IMR-90 (cell line): ENCODE results near the gene ANK3. TPM values are rescaled to one million over a fixed set of nuclear protein-coding genes. Genes with fewer than 3 reads are reported as not detected.

ENCODE experiments used
- ATAC-seq: fragments of 200-7000 bp; cut with Tn5 transposase; 2 replicates; pipeline ENCODE4 v1.9.1; 2020; ENCODE audit warnings: low read depth, mild to moderate bottlenecking, moderate library complexity
- BruUV-seq: library from RNA; stranded (reverse); fragments of 400-500 nt; replicated peaks from 2 replicates; lab custom pipeline; 2021; lab: Mats Ljungman, UMichigan
- CTCF ChIA-PET: fragments of 300-600 bp; formaldehyde crosslinking; extraction: SDS; loops from one replicate; lab custom pipeline; 2021; ENCODE audit warnings: antibody characterized with exemption; lab: Yijun Ruan, JAX
- POLR2A ChIA-PET: fragments of 300-600 bp; sonication (Branson Sonifier 250); formaldehyde crosslinking; loops from one replicate; lab custom pipeline; 2022; ENCODE audit warnings: antibody characterized with exemption; ENCODE audit not compliant: unreplicated experiment; lab: Charles Lee
- DNase-seq: peaks from one replicate; pipeline ENCODE4 v3.0.0; 2013
- H2AFZ ChIP-seq: replicated peaks from 2 replicates; pipeline ENCODE3; 2013; ENCODE audit warnings: low read length, mild to moderate bottlenecking; ENCODE audit not compliant: poor library complexity
- H2AK5ac ChIP-seq: 2 replicates; pipeline ENCODE4 v1.6.1; 2013; ENCODE audit warnings: low read depth, low read length, inconsistent platforms
- H2AK9ac ChIP-seq: replicated peaks from 2 replicates; pipeline ENCODE3; 2013; ENCODE audit warnings: mild to moderate bottlenecking, low read depth, low read length, moderate library complexity; ENCODE audit not compliant: poor library complexity
- H2BK120ac ChIP-seq: 2 replicates; pipeline ENCODE4 v1.6.1; 2013; ENCODE audit warnings: low read depth, low read length, inconsistent platforms
- H2BK15ac ChIP-seq: 3 replicates; pipeline ENCODE4 v1.6.1; 2013; ENCODE audit warnings: low read depth, low read length, inconsistent platforms
- H2BK20ac ChIP-seq: 2 replicates; pipeline ENCODE4 v1.6.1; 2013; ENCODE audit warnings: low read depth, mild to moderate bottlenecking, inconsistent platforms, low read length, moderate library complexity
- H2BK5ac ChIP-seq: 2 replicates; pipeline ENCODE4 v1.6.1; 2013; ENCODE audit warnings: mild to moderate bottlenecking, low read depth, low read length, inconsistent platforms; ENCODE audit not compliant: poor library complexity, severe bottlenecking
- H3K14ac ChIP-seq: replicated peaks from 2 replicates; pipeline ENCODE4 v1.6.1; 2013; ENCODE audit warnings: low read depth, low read length, inconsistent platforms
- H3K18ac ChIP-seq: 2 replicates; pipeline ENCODE4 v1.6.1; 2013; ENCODE audit warnings: low read depth, low read length, control low read depth
- H3K23ac ChIP-seq: 2 replicates; pipeline ENCODE4 v1.6.1; 2013; ENCODE audit warnings: low read depth, low read length, inconsistent platforms
- H3K27ac ChIP-seq: 2 replicates; pipeline ENCODE4 v1.5.1; 2013; ENCODE audit warnings: mild to moderate bottlenecking, control low read depth, low read length; ENCODE audit not compliant: insufficient read depth
- H3K27me3 ChIP-seq: 2 replicates; pipeline ENCODE4 v1.6.1; 2013; ENCODE audit warnings: low read length; ENCODE audit not compliant: control insufficient read depth, insufficient read depth
- H3K36me3 ChIP-seq: 2 replicates; pipeline ENCODE4 v1.6.1; 2013; ENCODE audit warnings: low read length, mixed read lengths; ENCODE audit not compliant: control insufficient read depth, insufficient read depth
- H3K4ac ChIP-seq: 2 replicates; pipeline ENCODE4 v1.6.1; 2013; ENCODE audit warnings: low read depth, low read length, inconsistent platforms
- H3K4me1 ChIP-seq: 2 replicates; pipeline ENCODE4 v1.6.1; 2013; ENCODE audit warnings: low read length, mixed read lengths; ENCODE audit not compliant: control insufficient read depth, insufficient read depth
- H3K4me2 ChIP-seq: 2 replicates; pipeline ENCODE4 v1.6.1; 2013; ENCODE audit warnings: low read depth, mild to moderate bottlenecking, control low read depth, low read length, moderate library complexity
- H3K4me3 ChIP-seq: 2 replicates; pipeline ENCODE4 v1.5.1; 2013; ENCODE audit warnings: low read depth, mild to moderate bottlenecking, control low read depth, low read length, moderate library complexity; ENCODE audit not compliant: insufficient read depth
- H3K56ac ChIP-seq: 2 replicates; pipeline ENCODE4 v1.6.1; 2013; ENCODE audit warnings: low read length, inconsistent platforms; ENCODE audit not compliant: insufficient read depth; ENCODE audit errors: extremely low read depth
- H3K79me1 ChIP-seq, 2 experiments: 2 replicates each; pipeline ENCODE4 v1.6.1; 2013; ENCODE audit warnings: low read length in 2 of 2, inconsistent platforms in 1 of 2, low read depth in 1 of 2
- H3K9ac ChIP-seq: 2 replicates; pipeline ENCODE4 v1.6.1; 2013; ENCODE audit warnings: low read depth, low read length, control low read depth
- H3K9me1 ChIP-seq: 2 replicates; pipeline ENCODE4 v1.6.1; 2013; ENCODE audit warnings: low read length, inconsistent platforms; ENCODE audit not compliant: insufficient read depth
- H3K9me3 ChIP-seq: 2 replicates; pipeline ENCODE4 v1.6.1; 2013; ENCODE audit warnings: low read length; ENCODE audit not compliant: control insufficient read depth, insufficient read depth
- H4K20me1 ChIP-seq: 2 replicates; pipeline ENCODE4 v1.6.1; 2013; ENCODE audit warnings: low read length, inconsistent platforms; ENCODE audit not compliant: insufficient read depth
- H4K5ac ChIP-seq: 2 replicates; pipeline ENCODE4 v1.6.1; 2013; ENCODE audit warnings: mild to moderate bottlenecking, low read depth, low read length, control low read depth
- H4K8ac ChIP-seq, 2 experiments: 2 replicates each; pipeline ENCODE4 v1.6.1; 2013; ENCODE audit warnings: low read depth in 2 of 2, low read length in 2 of 2, control low read depth in 1 of 2, inconsistent platforms in 1 of 2
- H4K91ac ChIP-seq: 2 replicates; pipeline ENCODE4 v1.6.1; 2013; ENCODE audit warnings: low read depth, low read length, inconsistent platforms; ENCODE audit not compliant: insufficient read depth
- CEBPB ChIP-seq: IDR thresholded peaks from 2 replicates; pipeline ENCODE4 v1.6.1; 2012; ENCODE audit warnings: low read depth, low read length, improper control_type of control experiment
- CHD1 ChIP-seq: IDR thresholded peaks from 2 replicates; pipeline ENCODE4 v1.6.1; 2012; ENCODE audit warnings: low read depth, low read length, improper control_type of control experiment
- MXI1 ChIP-seq: IDR thresholded peaks from 2 replicates; pipeline ENCODE4 v1.6.1; 2012; ENCODE audit warnings: low read depth, mild to moderate bottlenecking, low read length, moderate library complexity, borderline replicate concordance
- NFE2L2 ChIP-seq: fragments of 150-350 bp; IDR thresholded peaks from 2 replicates; pipeline ENCODE4 v1.6.1; 2016; ENCODE audit warnings: low read depth, mild to moderate bottlenecking, low read length
- SMC3 ChIP-seq: fragments of 150-350 bp; IDR thresholded peaks from 2 replicates; pipeline ENCODE4 v1.6.1; 2016; ENCODE audit warnings: low read depth, mild to moderate bottlenecking, antibody characterized with exemption, low read length, moderate library complexity
- WGBS, 2 experiments: methylation state at CpG; one replicate each; pipeline versions ENCODE4 v1.1.5 to v1.1.7; 2013; ENCODE audit warnings: missing lambda C conversion rate in 2 of 2; ENCODE audit not compliant: insufficient read length in 1 of 2; ENCODE audit errors: extremely low coverage in 2 of 2; 5-methylcytosine and 5-hydroxymethylcytosine counted together
- dilution Hi-C: fragments of 300-500 bp; cut with HindIII; formaldehyde crosslinking; loops from one replicate; pipeline ENCODE4 v1.14.3; 2018; ENCODE audit warnings: low sequenced_read_pairs; ENCODE audit not compliant: unreplicated experiment
- in situ Hi-C: fragments of 300-500 bp; cut with MboI; formaldehyde crosslinking; loops from 3 replicates; pipeline ENCODE4 v1.14.3; 2019; ENCODE audit warnings: low sequenced_read_pairs, inconsistent platforms, mixed read lengths
- intact Hi-C: fragments of 100-400 bp; cut with micrococcal nuclease; formaldehyde crosslinking; loops from 2 replicates; pipeline ENCODE4 v1.10.0; 2022
- polyA plus RNA-seq, 3 experiments: library from polyadenylated mRNA; depleted of rRNA; stranded (reverse); fragments of >200 nt; gene quantifications; 2 replicates each; pipeline ENCODE4 v1.2.3, GENCODE V29; 2012; ENCODE audit warnings: low replicate concordance in 1 of 3
- total RNA-seq: library from RNA; depleted of rRNA; stranded (reverse); fragments of >200 nt; gene quantifications from 2 replicates; pipeline ENCODE4 v1.2.3, GENCODE V29; 2012
- TF ChIP-seq, protein P1 (sequence below): fragments of 150-350 bp; IDR thresholded peaks from 2 replicates; pipeline ENCODE4 v1.6.1; 2017; ENCODE audit warnings: mild to moderate bottlenecking, antibody characterized with exemption, low read length, low read depth
- TF ChIP-seq, protein P2 (sequence below): conservative IDR thresholded peaks from 2 replicates; pipeline ENCODE4 v1.5.1; 2012; ENCODE audit warnings: mild to moderate bottlenecking, low read depth, low read length, improper control_type of control experiment

ANK3 gene
- total and polyA plus RNA-seq, 2 of the 4 experiments (the other 2 are of a cell fraction): 0.63 to 1.8 TPM

DNA sequence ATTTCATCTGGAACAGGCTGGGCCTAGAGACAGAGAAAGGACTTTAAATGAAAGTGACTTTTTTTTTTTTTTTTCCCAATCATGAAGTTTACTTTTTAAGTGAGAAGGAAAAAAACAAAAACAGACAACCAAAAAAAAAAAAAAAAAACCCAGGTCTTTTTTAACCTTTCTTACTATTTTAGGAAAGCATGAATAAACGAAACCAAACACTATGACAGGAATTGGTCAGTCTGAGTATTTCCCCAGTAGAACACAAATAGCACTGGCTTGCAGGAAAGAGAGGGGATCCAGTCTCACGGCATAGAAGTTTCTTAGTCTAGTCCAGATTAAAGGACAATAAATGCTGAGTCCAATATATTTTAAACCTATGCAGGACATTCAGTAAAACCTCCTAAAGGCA lies 302.8 kb downstream of the ANK3 start:
- Histone ChIP-seq H4K8ac (no peak overlapping the region), H3K36me3 (no peaks in the 10 kb centered on the region), H3K27me3 (no peaks in the 10 kb centered on the region), H2BK5ac (no peak overlapping the region), H3K4me1 (no peaks in the 10 kb centered on the region), H2BK20ac (no peak overlapping the region), H3K4me2 (no peak overlapping the region), H3K4ac (no peak overlapping the region), H3K9me3 (no peaks in the 10 kb centered on the region), H3K27ac (no peak overlapping the region), H4K20me1 (no peaks in the 10 kb centered on the region), H2BK15ac (no peak overlapping the region), H3K23ac (no peak overlapping the region), H3K14ac (no peak overlapping the region), H2AFZ (no peak overlapping the region), H3K9me1 (no peaks in the 10 kb centered on the region), H3K4me3 (no peak overlapping the region), H2AK5ac (no peak overlapping the region), H3K79me1 (no peaks in the 10 kb centered on the region), H2BK120ac (no peak overlapping the region), H4K5ac (no peak overlapping the region), H3K9ac (no peak overlapping the region), H3K56ac (no peak overlapping the region), H4K91ac (no peak overlapping the region), H3K18ac (no peak overlapping the region), H2AK9ac (no peak overlapping the region)
- DNase-seq (no peak), ATAC-seq (no peak)
- in situ Hi-C loops (no loop called here), dilution Hi-C loops (no loop called here), intact Hi-C loops (no loop called here)
- CTCF ChIA-PET: no interaction called here
- TF ChIP-seq MXI1 (no peak), CHD1 (no peak), CEBPB (no peak), NFE2L2 (no peak), SMC3 (no peak)
- TF ChIP-seq, protein P1, sequence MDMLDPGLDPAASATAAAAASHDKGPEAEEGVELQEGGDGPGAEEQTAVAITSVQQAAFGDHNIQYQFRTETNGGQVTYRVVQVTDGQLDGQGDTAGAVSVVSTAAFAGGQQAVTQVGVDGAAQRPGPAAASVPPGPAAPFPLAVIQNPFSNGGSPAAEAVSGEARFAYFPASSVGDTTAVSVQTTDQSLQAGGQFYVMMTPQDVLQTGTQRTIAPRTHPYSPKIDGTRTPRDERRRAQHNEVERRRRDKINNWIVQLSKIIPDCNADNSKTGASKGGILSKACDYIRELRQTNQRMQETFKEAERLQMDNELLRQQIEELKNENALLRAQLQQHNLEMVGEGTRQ: no peak
- TF ChIP-seq, protein P2, sequence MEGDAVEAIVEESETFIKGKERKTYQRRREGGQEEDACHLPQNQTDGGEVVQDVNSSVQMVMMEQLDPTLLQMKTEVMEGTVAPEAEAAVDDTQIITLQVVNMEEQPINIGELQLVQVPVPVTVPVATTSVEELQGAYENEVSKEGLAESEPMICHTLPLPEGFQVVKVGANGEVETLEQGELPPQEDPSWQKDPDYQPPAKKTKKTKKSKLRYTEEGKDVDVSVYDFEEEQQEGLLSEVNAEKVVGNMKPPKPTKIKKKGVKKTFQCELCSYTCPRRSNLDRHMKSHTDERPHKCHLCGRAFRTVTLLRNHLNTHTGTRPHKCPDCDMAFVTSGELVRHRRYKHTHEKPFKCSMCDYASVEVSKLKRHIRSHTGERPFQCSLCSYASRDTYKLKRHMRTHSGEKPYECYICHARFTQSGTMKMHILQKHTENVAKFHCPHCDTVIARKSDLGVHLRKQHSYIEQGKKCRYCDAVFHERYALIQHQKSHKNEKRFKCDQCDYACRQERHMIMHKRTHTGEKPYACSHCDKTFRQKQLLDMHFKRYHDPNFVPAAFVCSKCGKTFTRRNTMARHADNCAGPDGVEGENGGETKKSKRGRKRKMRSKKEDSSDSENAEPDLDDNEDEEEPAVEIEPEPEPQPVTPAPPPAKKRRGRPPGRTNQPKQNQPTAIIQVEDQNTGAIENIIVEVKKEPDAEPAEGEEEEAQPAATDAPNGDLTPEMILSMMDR: no peak
- BruUV-seq: no TSS peak
- POLR2A ChIA-PET: no interaction called here
- WGBS, 2 experiments: no CpG with 5 or more reads among the region's 2 CpGs
